Measurements from ENCODE around the gene E2F2.

The E2F2 gene

GRCh38 chr1:23485002-23485332, 46.1 kb downstream of the E2F2 start:
- H3K4me3 ChIP-seq (ENCODE audit: low read depth, low read length) = peak overlapping the region; percentile 46
- no peak for DNase-seq (ENCODE audit: low read depth)
- no peak for TF ChIP-seq CTCF (IDR thresholded peaks at IDR 0.05; ENCODE audit: control insufficient read depth, extremely low read depth, insufficient read depth)

GRCh38 chr1:23484253-23485001, 46.6 kb downstream of the E2F2 start:
- peak; percentile 43 for DNase-seq (ENCODE audit: low read depth)
- peak overlapping the region; percentile 52 for H3K4me3 ChIP-seq (ENCODE audit: low read depth, low read length)
- TF ChIP-seq CTCF (IDR thresholded peaks at IDR 0.05; ENCODE audit: control insufficient read depth, extremely low read depth, insufficient read depth) = no peak

GRCh38 chr1:23483321-23484252, 47.4 kb downstream of the E2F2 start, which contains the start of gene ASAP3:
Gene ASAP3 (minus strand): TSS chr1:23484179. CDS start chr1:23484133, 46 bp downstream.
- 0 out of 2 replicates have a peak, but pooled peaks have one; percentile 16 for TF ChIP-seq CTCF (IDR thresholded peaks at IDR 0.05; ENCODE audit: control insufficient read depth, extremely low read depth, insufficient read depth)
- no peak for DNase-seq (ENCODE audit: low read depth)
- peak within 1 kb of the TSS; percentile 52 for H3K4me3 ChIP-seq (ENCODE audit: low read depth, low read length)

GRCh38 chr1:23481904-23482303, 49.1 kb downstream of the E2F2 start:
- no peak for TF ChIP-seq CTCF (IDR thresholded peaks at IDR 0.05; ENCODE audit: control insufficient read depth, extremely low read depth, insufficient read depth)
- no peak overlapping the region for H3K4me3 ChIP-seq (ENCODE audit: low read depth, low read length)
- no peak for DNase-seq (ENCODE audit: low read depth)

DNA sequence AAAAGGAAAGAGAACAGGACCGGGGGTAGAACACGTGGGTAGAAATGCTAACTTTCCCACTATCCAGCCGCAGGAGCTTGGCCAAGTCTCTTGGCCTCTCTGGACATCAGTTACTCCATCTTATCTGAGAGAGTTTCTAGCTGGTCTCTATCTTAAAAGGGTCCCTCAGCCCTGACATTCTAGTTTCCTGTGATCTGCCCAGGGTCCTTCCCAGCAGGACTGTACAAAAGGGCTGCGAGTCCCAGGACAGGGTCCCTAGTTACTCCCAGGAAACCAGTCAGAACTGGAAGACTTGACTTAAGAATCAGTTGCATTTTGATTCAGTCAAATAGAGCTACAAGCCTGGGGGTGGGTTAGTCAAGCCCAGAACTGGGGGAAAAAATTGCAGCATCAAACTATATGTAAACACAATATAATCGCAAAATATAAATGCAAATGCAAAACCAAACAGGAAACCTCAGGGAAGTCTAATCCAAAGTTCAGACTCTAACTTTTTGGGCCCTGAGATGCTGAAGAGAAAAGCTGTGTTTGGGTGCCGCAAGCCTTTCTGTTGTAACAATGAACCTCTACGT, 49.9 kb downstream of the E2F2 start:
- no peak overlapping the region for H3K4me3 ChIP-seq (ENCODE audit: low read depth, low read length)
- no peak for TF ChIP-seq CTCF (IDR thresholded peaks at IDR 0.05; ENCODE audit: control insufficient read depth, extremely low read depth, insufficient read depth)
- DNase-seq (ENCODE audit: low read depth) = no peak

GRCh38 chr1:23480187-23481025, 50.6 kb downstream of the E2F2 start:
- no peak overlapping the region for H3K4me3 ChIP-seq (ENCODE audit: low read depth, low read length)
- no peak for DNase-seq (ENCODE audit: low read depth)
- no peak for TF ChIP-seq CTCF (IDR thresholded peaks at IDR 0.05; ENCODE audit: control insufficient read depth, extremely low read depth, insufficient read depth)

All from LNCaP clone FGC (cell line).